GM20000 (cell line): ENCODE measurements around the gene PLEKHH2.

ENCODE experiments used
- DNase-seq: peaks from one replicate; pipeline ENCODE4 v3.0.0; 2012; ENCODE audit warnings: low spot score
- CTCF ChIP-seq: IDR thresholded peaks from 2 replicates; pipeline ENCODE4 v1.5.1; 2012; ENCODE audit warnings: mild to moderate bottlenecking, control low read depth; ENCODE audit errors: extremely low read depth, missing control alignments

PLEKHH2 gene

GRCh38 chr2:43737855-43738254 is 100.8 kb downstream of the PLEKHH2 start:
- DNase-seq = no peak
- no peak for TF ChIP-seq CTCF

- no peak for TF ChIP-seq CTCF
These were observed 101.2 kb downstream of the PLEKHH2 start for GRCh38 chr2:43738257-43738656.

GRCh38 chr2:43743706-43744105 is 106.6 kb downstream of the PLEKHH2 start:
- DNase-seq = no peak
- no peak for TF ChIP-seq CTCF

More at GRCh38 chr2:43738257-43738656, 101.2 kb downstream of the PLEKHH2 start:
- DNase-seq = no peak

- no peak for TF ChIP-seq CTCF
- DNase-seq = no peak
These were observed 108.4 kb downstream of the PLEKHH2 start for GRCh38 chr2:43745457-43745856.

- no peak for TF ChIP-seq CTCF
- no peak for DNase-seq
These were observed 111.3 kb downstream of the PLEKHH2 start for GRCh38 chr2:43748333-43748732.

- no peak for DNase-seq
- no peak for TF ChIP-seq CTCF
These were observed 112.5 kb downstream of the PLEKHH2 start for GRCh38 chr2:43749583-43749982.

- no peak for TF ChIP-seq CTCF
- DNase-seq = no peak
These were observed 114.5 kb downstream of the PLEKHH2 start for GRCh38 chr2:43751476-43751990.
